Motor neuron (in vitro differentiated cells): Measurements from ENCODE around the gene NR6A1. TPM values are rescaled to one million over a fixed set of nuclear protein-coding genes. Genes with fewer than 3 reads are reported as not detected.

Experiments
- ATAC-seq, 8 experiments: fragments of 200-7000 bp; cut with Tn5 transposase; replicated peaks in 6 of 8; 2 replicates each; pipeline ENCODE4 v1.8.0; 2021; ENCODE audit warnings: mild to moderate bottlenecking in 8 of 8, moderate library complexity in 8 of 8
- H3K27ac ChIP-seq, 2 donors: fragments of 250-450 bp; sonication (Bioruptor Pico); 2 replicates each; pipeline ENCODE4 v1.9.0; 2021; ENCODE audit warnings: antibody characterized with exemption in 2 of 2, mild to moderate bottlenecking in 2 of 2, moderate library complexity in 1 of 2
- H3K4me1 ChIP-seq, 2 donors: fragments of 250-450 bp; sonication (Bioruptor Pico); replicated peaks in 1 of 2; 2 replicates each; pipeline ENCODE4 v1.6.1; 2021; ENCODE audit warnings: antibody characterized with exemption in 2 of 2, mild to moderate bottlenecking in 2 of 2, moderate library complexity in 1 of 2
- H3K4me3 ChIP-seq, 5 donors: fragments of 250-450 bp; sonication (Bioruptor Pico); 2 replicates each; pipeline ENCODE4 v1.9.0; 2021; ENCODE audit warnings: antibody characterized with exemption in 5 of 5, mild to moderate bottlenecking in 5 of 5, moderate library complexity in 4 of 5
- WGBS, 10 experiments: fragments of 450-650 bp; shearing (Covaris generic); methylation state at CpG; one replicate each; pipeline ENCODE4 v1.0.0; 2022; 5-methylcytosine and 5-hydroxymethylcytosine counted together
- in situ Hi-C, 9 experiments: fragments of 400-800 bp; cut with MboI; loops; one replicate each; pipeline ENCODE4 v1.15.0; 2021; ENCODE audit warnings: low sequenced_read_pairs in 9 of 9, low pct_unique_long_range_greater_than_20kb in 2 of 9; ENCODE audit not compliant: unreplicated experiment in 9 of 9
- total RNA-seq, 8 experiments: library from RNA; unstranded; fragments of 300-600 nt; gene quantifications; 2 replicates each; pipeline versions ENCODE4 v1.2.3 to v1.2.4, GENCODE V29; 2022

Gene NR6A1
- total RNA-seq, 8 experiments from 2014 or later, result 0.46 to 29.0 (median 3.7) TPM

- 0 to 43% (median 20%) methylated on average over 1 to 15 of the region's 40 CpGs; no CpG with 5 or more reads in 1 of the 10 experiments for WGBS, 10 experiments
Measured at GRCh38 chr9:124487260-124488182, 283.6 kb downstream of the NR6A1 start.

GRCh38 chr9:124486778-124487259 is 284.3 kb downstream of the NR6A1 start:
- Histone ChIP-seq H3K4me3 (no peak overlapping the region), H3K4me1 (peaks cover 21 to 30% of the 10 kb centered on the region in 2 donors), H3K27ac (no peak overlapping the region)
- WGBS, 10 experiments, result 0 to 100% (median 39%) methylated on average over 1 to 7 of the region's 17 CpGs; no CpG with 5 or more reads in 2 of the 10 experiments
- in situ Hi-C loops, result no loop called here
- ATAC-seq, result peak in 1 of 8 experiments; percentile 5

More at GRCh38 chr9:124487260-124488182, 283.6 kb downstream of the NR6A1 start:
- peak in 5 of 8 experiments; percentile 23 to 42 (median 38) for ATAC-seq
- Histone ChIP-seq H3K27ac (peak overlapping the region in 1 of 2 donors; percentile 50), H3K4me3 (no peak overlapping the region), H3K4me1 (peaks cover 21 to 26% of the 10 kb centered on the region in 2 donors)
- in situ Hi-C loops, result no loop called here

GRCh38 chr9:124485936-124486335 is 285.2 kb downstream of the NR6A1 start:
- in situ Hi-C loops, result no loop called here
- no peak overlapping the region for H3K4me3 ChIP-seq
- WGBS, 10 experiments, result no CpG with 5 or more reads among the region's 15 CpGs
- no peak for ATAC-seq
- H3K4me1 ChIP-seq, result peaks cover 16 to 24% of the 10 kb centered on the region in 2 donors
- no peak overlapping the region for H3K27ac ChIP-seq

GRCh38 chr9:124485201-124485600 is 285.9 kb downstream of the NR6A1 start:
- Histone ChIP-seq H3K27ac (no peak overlapping the region), H3K4me3 (no peak overlapping the region), H3K4me1 (peaks cover 9 to 17% of the 10 kb centered on the region in 2 donors)
- in situ Hi-C loops, result no loop called here
- ATAC-seq, result no peak
- 92% methylated on average over 2 of the region's 13 CpGs; no CpG with 5 or more reads in 9 of the 10 experiments for WGBS, 10 experiments

- WGBS, 10 experiments, result 94 to 100% (median 100%) methylated on average over 1 to 4 of the region's 9 CpGs; no CpG with 5 or more reads in 6 of the 10 experiments
- in situ Hi-C loops, result no loop called here
- no peak overlapping the region for H3K4me3 ChIP-seq
- no peak overlapping the region for H3K27ac ChIP-seq
- ATAC-seq, result no peak
- peaks cover 11 to 17% of the 10 kb centered on the region in 2 donors for H3K4me1 ChIP-seq
Measured at GRCh38 chr9:124483481-124483880, 287.6 kb downstream of the NR6A1 start.

- in situ Hi-C loops, result no loop called here
- no peak overlapping the region for H3K4me3 ChIP-seq
- ATAC-seq, result peak in 3 of 8 experiments; percentile 16 to 57 (median 31)
Measured at GRCh38 chr9:124482431-124483031, 288.6 kb downstream of the NR6A1 start.

GRCh38 chr9:124481115-124481514 is 290.0 kb downstream of the NR6A1 start:
- no CpG with 5 or more reads among the region's 17 CpGs for WGBS, 10 experiments
- Histone ChIP-seq H3K4me3 (no peak overlapping the region), H3K4me1 (peaks cover 21 to 28% of the 10 kb centered on the region in 2 donors), H3K27ac (no peak overlapping the region)
- in situ Hi-C loops, result no loop called here
- ATAC-seq, result no peak

More at GRCh38 chr9:124482431-124483031, 288.6 kb downstream of the NR6A1 start:
- Histone ChIP-seq H3K27ac (no peak overlapping the region), H3K4me1 (peaks cover 18 to 23% of the 10 kb centered on the region in 2 donors)
- WGBS, 10 experiments, result 0 to 100% (median 44%) methylated on average over 1 to 4 of the region's 26 CpGs; no CpG with 5 or more reads in 5 of the 10 experiments

GRCh38 chr9:124480621-124480981 is 290.5 kb downstream of the NR6A1 start:
- Histone ChIP-seq H3K4me1 (peaks cover 21 to 29% of the 10 kb centered on the region in 2 donors), H3K4me3 (no peak overlapping the region), H3K27ac (no peak overlapping the region)
- peak in 5 of 8 experiments; percentile 15 to 75 (median 51) for ATAC-seq
- 0% methylated on average over 1 of the region's 7 CpGs; no CpG with 5 or more reads in 9 of the 10 experiments for whole genome bisulfite sequencing, 10 experiments
- in situ Hi-C loops, result no loop called here

- Histone ChIP-seq H3K4me3 (no peak overlapping the region), H3K4me1 (peaks cover 21 to 34% of the 10 kb centered on the region in 2 donors), H3K27ac (no peak overlapping the region)
- in situ Hi-C loops, result no loop called here
- WGBS, 10 experiments, result 0 to 92% (median 82%) methylated on average over 1 to 4 of the region's 6 CpGs; no CpG with 5 or more reads in 2 of the 10 experiments
- ATAC-seq, result no peak
Measured at GRCh38 chr9:124479947-124480620, 291.0 kb downstream of the NR6A1 start.

GRCh38 chr9:124479371-124479770 is 291.7 kb downstream of the NR6A1 start:
- ATAC-seq, result no peak
- no peak overlapping the region for H3K27ac ChIP-seq
- no peak overlapping the region for H3K4me3 ChIP-seq
- H3K4me1 ChIP-seq, result peaks cover 21 to 36% of the 10 kb centered on the region in 2 donors
- in situ Hi-C loops, result no loop called here
- 83 to 100% methylated on average over 1 to 4 of the region's 16 CpGs; no CpG with 5 or more reads in 8 of the 10 experiments for WGBS, 10 experiments

- Histone ChIP-seq H3K4me3 (no peak overlapping the region), H3K4me1 (peaks cover 21 to 36% of the 10 kb centered on the region in 2 donors), H3K27ac (peak overlapping the region in 1 of 2 donors; percentile 4)
- peak in 6 of 8 experiments; percentile 8 to 37 (median 34) for ATAC-seq
- 50 to 82% (median 57%) methylated on average over 2 to 6 of the region's 12 CpGs; no CpG with 5 or more reads in 7 of the 10 experiments for WGBS, 10 experiments
- in situ Hi-C loops, result no loop called here
Measured at GRCh38 chr9:124478354-124478753, 292.8 kb downstream of the NR6A1 start.

GRCh38 chr9:124477648-124478285 is 293.3 kb downstream of the NR6A1 start:
- H3K27ac ChIP-seq, result peak overlapping the region in 1 of 2 donors; percentile 4
- in situ Hi-C loops, result no loop called here
- ATAC-seq, result peak in 7 of 8 experiments; percentile 30 to 78 (median 72)
- peak overlapping the region; percentile 1 to 28 (median 11) for H3K4me3 ChIP-seq
- peaks cover 21 to 36% of the 10 kb centered on the region in 2 donors for H3K4me1 ChIP-seq
- WGBS, 10 experiments, result no CpG with 5 or more reads among the region's 53 CpGs
